CD4-positive, alpha-beta T cell treated with Interleukin-12 subunit alpha and Interleukin-12 subunit beta, for 1 hour (primary cell): ENCODE results near the gene TARBP2.
"Not testable (repeated sequence)": the region's sequence is repeated elsewhere in the genome, so short reads cannot be mapped to it uniquely, and the experiment has no call there.

Source experiments
- DNase-seq: peaks from one replicate; pipeline ENCODE4 v3.0.0-alpha.2; 2020

TARBP2 gene

DNA sequence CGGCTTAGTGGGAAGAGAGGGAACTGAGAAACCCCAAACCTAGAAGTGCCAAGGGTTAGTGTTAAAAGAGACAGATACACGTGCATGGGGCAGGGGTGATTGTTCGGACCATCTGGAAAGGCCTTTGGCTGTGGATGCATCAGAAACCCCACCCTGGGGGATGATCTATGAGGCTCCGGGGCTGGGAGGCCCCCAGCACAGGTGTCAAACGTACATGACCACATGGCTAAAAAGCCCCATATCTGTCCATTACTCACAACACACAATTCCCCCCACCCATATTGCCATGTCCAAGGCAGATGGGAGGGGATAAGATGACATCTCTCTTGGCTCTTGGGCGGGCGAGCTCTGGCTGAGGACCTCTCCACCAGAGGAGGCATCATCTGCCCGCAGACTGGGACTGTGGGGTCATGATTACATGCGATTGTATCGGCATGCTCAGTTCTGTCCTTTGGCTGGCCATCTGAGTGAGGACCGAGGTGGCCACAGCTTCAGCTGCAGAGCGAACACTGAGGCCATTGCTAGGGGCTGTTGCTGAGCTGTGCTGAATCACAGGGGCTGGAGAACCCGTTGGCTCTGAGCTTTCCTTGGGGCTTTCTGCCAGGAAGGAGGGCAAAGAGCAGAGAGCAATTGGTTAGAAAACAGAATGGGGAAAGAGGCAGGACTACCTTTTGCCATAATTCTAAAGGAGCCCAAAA, 15.8 kb downstream of the TARBP2 start:
- DNase-seq: no peak

DNA sequence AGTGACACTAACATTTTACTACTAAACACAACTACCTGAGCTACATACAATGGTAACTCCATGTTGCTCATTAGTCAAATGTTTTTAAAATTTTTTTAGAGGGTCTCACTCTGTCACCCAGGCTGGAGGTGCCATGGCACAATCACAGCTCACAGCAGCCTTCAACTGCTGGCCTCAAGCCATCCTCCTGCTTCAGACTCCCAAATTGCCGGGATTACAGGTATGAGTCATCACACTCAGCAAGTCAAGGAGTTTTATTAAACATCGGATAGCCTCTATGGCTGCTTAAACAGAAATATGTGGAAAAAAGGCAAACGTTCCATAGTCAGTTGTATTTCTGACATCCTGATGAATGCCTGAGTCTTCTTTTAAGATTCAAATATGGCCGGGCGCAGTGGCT, 17.3 kb downstream of the TARBP2 start:
- no peak for DNase-seq

- DNase-seq: no peak
Observed at GRCh38 chr12:53523131-53523530, 22.0 kb downstream of the TARBP2 start.

DNA sequence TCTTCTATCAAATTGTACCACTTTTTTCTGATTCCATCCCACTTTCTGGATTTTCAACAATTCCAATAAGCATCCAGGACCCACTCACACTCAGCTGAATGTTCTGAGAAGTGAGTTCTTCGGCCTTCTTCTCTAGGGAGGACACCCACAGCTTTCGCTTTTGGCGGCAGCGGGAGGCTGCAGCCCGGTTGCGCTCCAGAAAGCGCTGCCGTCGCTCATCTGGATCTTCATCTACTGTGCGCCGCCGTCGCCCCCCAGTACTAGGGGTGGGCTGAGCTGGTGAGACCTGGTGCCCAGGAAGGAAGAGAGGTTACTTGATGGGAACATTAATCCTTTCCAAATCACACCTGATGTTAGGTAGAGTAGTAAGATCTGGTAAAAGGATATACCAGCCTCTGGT, 23.4 kb downstream of the TARBP2 start:
- no peak for DNase-seq

GRCh38 chr12:53530061-53530460, 29.0 kb downstream of the TARBP2 start:
- DNase-seq: no peak

GRCh38 chr12:53530920-53531319, 29.8 kb downstream of the TARBP2 start:
- no peak for DNase-seq

DNA sequence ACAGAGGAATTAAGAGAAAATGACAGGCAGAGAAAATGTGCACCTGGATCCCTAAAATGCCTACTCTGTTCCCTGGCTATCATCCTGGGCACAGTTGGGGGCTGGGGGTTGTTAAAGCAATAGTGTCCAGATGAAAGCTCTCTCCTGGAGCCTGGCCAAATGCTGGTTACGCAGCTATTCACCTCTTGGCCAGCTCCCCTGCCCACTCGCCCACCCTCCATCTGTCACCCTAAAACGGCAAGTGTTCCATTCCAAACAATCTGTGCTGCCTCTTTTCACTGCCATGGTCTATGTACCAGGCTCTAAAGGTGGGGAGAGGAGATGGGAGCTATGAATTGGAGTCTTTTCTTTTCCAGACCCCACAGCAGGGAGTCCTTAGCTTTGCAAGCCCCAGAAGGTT, 30.9 kb downstream of the TARBP2 start:
- DNase-seq: no peak

- DNase-seq: no peak
Observed at GRCh38 chr12:53532524-53533445, 31.7 kb downstream of the TARBP2 start.

GRCh38 chr12:53533471-53533870, 32.4 kb downstream of the TARBP2 start:
- no peak for DNase-seq

DNA sequence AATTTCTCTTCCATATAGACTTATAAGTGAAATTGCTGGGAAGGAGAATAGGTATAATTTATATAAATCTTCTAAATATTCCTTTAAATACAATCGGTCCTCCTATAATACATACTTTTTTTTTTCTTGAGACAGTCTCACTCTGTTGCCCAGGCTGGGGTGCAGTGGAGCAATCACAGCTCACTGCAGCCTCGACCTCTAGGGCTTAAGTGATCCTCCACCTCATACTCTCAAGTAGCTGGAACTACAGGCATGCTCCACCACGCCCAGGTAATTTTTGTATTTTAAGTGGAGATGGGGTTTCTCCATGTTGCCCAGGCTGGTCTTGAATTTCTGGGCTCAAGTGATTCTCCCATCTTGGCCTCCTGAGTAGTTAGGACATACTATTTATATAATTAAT, 35.9 kb downstream of the TARBP2 start:
- no peak for DNase-seq

GRCh38 chr12:53538209-53538689, 37.2 kb downstream of the TARBP2 start:
- no peak for DNase-seq

GRCh38 chr12:53539526-53539925, 38.4 kb downstream of the TARBP2 start:
- no peak for DNase-seq

DNA sequence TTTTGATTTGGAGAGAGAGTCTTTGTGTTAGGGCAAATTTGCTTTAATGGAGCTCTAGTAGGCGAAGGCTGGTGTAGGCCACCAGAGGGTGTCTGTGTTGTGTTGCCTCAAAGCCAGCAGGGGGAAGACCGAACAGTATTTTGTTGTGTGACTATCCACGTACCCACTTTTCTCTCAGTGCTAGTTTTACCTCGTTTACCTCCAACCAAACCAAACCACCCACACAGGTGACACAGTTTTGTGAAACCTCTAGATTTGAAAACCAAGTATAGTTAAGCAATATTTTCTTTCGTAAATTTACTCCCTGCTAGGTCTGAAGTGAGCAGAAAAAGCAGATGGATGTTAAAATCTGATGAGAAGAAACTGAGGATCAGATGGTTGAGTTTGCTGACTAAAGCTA, 42.5 kb downstream of the TARBP2 start:
- DNase-seq: peak; percentile 62

DNA sequence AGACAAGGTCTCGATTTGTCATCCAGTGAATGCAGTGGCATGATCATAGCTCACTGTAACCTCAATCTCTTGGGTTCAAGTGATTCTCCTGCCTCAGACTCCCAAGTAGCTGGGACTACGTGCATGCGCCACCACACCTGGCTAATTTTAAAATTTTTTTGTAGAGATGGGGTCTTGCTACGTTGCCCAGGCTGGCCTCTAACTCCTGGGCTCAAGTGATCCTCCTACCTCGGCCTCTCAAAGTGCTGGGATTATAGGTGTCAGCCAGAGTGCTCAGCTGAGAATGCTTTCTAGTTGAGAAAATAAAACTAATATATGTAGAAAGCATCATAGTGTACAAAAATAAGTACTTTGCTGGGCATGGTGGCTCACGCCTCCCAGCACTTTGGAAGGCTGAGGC, 47.3 kb downstream of the TARBP2 start:
- not testable (repeated sequence) for DNase-seq

GRCh38 chr12:53550131-53550530, 49.0 kb downstream of the TARBP2 start:
- DNase-seq: not testable (repeated sequence)

- no peak for DNase-seq
Observed at GRCh38 chr12:53550595-53550994, 49.5 kb downstream of the TARBP2 start.

GRCh38 chr12:53551889-53552291, 50.8 kb downstream of the TARBP2 start:
- DNase-seq: no peak

- DNase-seq: no peak
Observed at GRCh38 chr12:53552361-53553327, 51.6 kb downstream of the TARBP2 start.
